BE2C (cell line): Measurements from ENCODE around the gene KIF5A.

Experiments
- DNase-seq: peaks from one replicate; pipeline ENCODE4 v3.0.0-alpha.2; 2020
- H3K27me3 ChIP-seq: fragments of 250-450 bp; sonication (Bioruptor Pico); 2 replicates; pipeline ENCODE4 v1.5.1; 2020; ENCODE audit warnings: mild to moderate bottlenecking
- H3K36me3 ChIP-seq: fragments of 250-450 bp; sonication (Bioruptor Pico); 2 replicates; pipeline ENCODE4 v1.5.1; 2020; ENCODE audit warnings: mild to moderate bottlenecking
- H3K4me1 ChIP-seq: fragments of 250-450 bp; sonication (Bioruptor Pico); 2 replicates; pipeline ENCODE4 v1.5.1; 2020
- H3K4me3 ChIP-seq: 2 replicates; pipeline ENCODE4 v1.5.1; 2011; ENCODE audit warnings: low read depth, low read length
- H3K9me3 ChIP-seq: fragments of 250-450 bp; sonication (Bioruptor Pico); 2 replicates; pipeline ENCODE4 v1.5.1; 2020
- TF ChIP-seq, protein P1 (sequence below): IDR thresholded peaks from 2 replicates; pipeline ENCODE4 v1.5.1; 2012; ENCODE audit warnings: mild to moderate bottlenecking, low read depth, low read length

KIF5A gene

DNA sequence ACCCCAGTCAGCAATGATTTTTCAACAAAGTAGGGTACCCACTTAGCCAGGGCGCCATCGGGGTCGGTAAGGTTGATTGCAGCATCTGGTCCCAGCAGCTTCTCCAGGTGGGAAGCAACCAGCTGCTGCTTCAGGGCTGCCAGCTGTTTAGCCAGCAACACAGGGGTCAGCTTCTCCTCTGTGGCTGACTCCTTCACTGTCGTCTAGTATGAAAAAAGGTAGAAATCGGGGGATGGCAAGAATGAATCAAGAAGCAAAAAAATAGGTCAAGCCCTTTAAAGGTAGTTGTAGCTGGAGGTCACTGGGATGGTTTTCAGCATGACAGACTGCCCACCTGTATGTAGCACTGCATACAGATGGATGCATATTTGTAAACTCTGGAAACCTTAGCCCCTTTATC, 15.6 kb upstream of the KIF5A start:
- no peaks in the 10 kb centered on the region for H3K9me3 ChIP-seq
- TF ChIP-seq, protein P1, sequence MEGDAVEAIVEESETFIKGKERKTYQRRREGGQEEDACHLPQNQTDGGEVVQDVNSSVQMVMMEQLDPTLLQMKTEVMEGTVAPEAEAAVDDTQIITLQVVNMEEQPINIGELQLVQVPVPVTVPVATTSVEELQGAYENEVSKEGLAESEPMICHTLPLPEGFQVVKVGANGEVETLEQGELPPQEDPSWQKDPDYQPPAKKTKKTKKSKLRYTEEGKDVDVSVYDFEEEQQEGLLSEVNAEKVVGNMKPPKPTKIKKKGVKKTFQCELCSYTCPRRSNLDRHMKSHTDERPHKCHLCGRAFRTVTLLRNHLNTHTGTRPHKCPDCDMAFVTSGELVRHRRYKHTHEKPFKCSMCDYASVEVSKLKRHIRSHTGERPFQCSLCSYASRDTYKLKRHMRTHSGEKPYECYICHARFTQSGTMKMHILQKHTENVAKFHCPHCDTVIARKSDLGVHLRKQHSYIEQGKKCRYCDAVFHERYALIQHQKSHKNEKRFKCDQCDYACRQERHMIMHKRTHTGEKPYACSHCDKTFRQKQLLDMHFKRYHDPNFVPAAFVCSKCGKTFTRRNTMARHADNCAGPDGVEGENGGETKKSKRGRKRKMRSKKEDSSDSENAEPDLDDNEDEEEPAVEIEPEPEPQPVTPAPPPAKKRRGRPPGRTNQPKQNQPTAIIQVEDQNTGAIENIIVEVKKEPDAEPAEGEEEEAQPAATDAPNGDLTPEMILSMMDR = no peak
- H3K4me1 ChIP-seq = no peaks in the 10 kb centered on the region
- no peak overlapping the region for H3K4me3 ChIP-seq
- peaks cover 54% of the 10 kb centered on the region for H3K36me3 ChIP-seq
- DNase-seq = no peak
- no peaks in the 10 kb centered on the region for H3K27me3 ChIP-seq

DNA sequence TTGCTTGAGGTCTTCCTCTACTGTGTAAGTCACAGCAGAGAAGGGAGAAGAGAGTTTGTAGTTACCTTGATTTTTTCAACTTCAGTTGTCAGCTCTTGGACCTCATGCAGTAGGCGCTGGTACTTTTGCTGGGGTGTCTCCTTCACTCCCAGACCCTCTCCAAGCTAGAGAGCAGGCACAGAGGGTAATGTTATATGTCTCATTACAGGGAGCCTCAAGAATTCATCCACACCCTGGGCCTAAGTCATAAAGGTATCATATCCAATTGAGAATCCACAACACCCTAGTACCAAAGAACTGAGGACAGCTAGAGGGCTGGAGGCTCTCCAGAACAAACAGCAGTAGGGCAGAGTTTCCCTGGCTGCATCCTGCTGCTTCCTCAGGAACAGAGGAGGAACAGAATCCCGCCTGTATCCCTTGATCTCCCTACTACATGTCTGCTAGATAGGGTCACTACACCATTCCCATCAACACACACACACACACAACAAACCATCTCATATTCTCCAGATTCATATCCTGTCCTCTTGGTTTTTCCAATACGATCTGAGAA, 14.8 kb upstream of the KIF5A start:
- TF ChIP-seq, protein P1 = no peak
- H3K4me1 ChIP-seq = no peaks in the 10 kb centered on the region
- no peaks in the 10 kb centered on the region for H3K9me3 ChIP-seq
- no peak for DNase-seq
- H3K36me3 ChIP-seq = peaks cover 47% of the 10 kb centered on the region
- no peaks in the 10 kb centered on the region for H3K27me3 ChIP-seq
- H3K4me3 ChIP-seq = no peak overlapping the region

DNA sequence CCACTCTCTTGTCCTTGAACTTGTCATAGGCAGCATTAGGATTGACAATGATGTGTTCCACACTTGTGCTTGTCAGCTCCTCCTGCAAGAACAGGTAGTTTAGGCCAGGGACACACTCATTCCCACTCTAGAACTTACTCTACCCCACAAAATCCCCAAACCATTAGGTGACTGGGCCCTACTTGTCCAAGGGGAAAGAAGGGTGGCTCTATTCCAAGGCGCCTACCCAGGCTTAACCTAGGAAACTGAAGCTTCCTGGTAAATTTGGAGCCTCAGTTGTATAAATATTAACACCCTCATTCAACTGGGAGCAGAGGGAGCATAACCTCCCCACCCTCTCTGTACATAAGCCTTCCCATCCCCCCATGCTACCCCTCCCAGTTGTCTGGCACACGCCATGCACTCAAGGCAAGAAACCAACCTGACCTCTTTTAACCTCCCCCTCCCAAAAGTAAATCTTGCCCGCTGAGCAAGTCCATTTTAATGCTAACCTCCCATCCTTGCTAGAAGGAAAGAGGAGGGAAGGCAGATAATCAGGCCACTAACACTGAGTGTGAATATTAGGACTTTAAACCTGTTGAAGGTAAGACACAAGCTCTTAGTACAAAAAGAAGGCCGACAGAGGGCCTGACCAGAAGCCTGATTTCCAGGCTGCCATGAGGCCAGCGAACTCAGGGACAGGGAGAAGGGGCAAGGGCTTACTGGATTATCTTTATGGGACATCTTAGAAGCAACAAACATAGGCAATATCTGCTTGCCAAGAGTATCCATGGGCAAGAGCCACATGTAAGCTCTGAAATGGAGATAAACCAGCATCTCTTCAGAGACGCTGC, 13.9 kb upstream of the KIF5A start:
- Histone ChIP-seq H3K4me1 (no peaks in the 10 kb centered on the region), H3K4me3 (no peak overlapping the region), H3K36me3 (peaks cover 38% of the 10 kb centered on the region), H3K27me3 (no peaks in the 10 kb centered on the region), H3K9me3 (no peaks in the 10 kb centered on the region)
- no peak for DNase-seq
- TF ChIP-seq, protein P1 = no peak

DNA sequence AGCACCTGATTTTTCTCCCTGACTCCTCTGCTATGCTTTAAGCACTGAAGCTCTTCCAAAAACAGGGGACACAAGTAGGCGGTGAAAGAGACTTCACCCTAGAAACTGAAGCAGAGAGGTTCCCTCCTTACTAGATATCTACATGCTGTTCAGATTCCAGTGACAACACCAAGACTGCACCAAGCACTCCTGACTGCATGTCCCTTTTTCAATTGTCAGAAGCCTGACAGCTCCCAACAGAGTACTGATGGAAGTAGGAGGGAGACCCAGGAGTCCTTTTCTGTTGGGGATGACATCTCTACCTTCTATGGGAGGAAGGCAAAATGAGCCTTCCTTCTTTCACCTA, 13.3 kb upstream of the KIF5A start:
- no peaks in the 10 kb centered on the region for H3K9me3 ChIP-seq
- no peak for DNase-seq
- TF ChIP-seq, protein P1 = no peak
- peaks cover 39% of the 10 kb centered on the region for H3K36me3 ChIP-seq
- no peaks in the 10 kb centered on the region for H3K4me1 ChIP-seq
- no peaks in the 10 kb centered on the region for H3K27me3 ChIP-seq
- H3K4me3 ChIP-seq = no peak overlapping the region

DNA sequence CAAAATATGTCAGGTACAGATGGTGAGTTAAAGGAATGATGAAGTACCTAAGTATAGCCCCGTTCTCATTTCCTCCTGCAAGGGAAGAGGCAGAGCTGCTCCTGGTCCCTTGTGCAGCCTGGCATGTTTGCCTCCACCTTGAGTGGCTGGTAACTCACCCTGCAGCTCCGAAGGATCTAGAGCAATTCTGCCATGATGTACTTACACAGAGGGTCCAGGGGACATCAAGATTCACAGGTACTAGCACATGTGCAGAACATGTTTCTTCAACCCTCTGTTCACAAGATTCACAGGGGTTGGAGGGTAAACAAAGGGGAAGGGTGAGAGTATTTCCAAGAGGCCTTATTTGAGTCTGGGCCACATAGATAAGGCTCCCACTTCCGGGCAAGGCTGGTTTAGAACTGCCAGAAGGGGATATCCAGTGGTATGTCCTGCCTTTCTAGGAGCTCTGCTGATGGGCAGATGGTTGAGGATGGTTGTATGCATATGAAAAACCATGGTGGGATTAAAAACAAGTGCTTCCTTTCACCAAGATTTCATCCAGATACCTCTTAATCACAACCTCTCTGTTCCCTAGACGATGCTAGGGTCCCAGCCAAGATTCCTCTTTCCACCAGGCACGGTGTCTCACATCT, 10.6 kb upstream of the KIF5A start:
- DNase-seq = no peak
- TF ChIP-seq, protein P1 = no peak
- H3K36me3 ChIP-seq = peaks cover 16% of the 10 kb centered on the region
- H3K9me3 ChIP-seq = no peaks in the 10 kb centered on the region
- no peak overlapping the region for H3K4me3 ChIP-seq
- H3K4me1 ChIP-seq = no peaks in the 10 kb centered on the region
- H3K27me3 ChIP-seq = no peaks in the 10 kb centered on the region

- Histone ChIP-seq H3K36me3 (peaks cover 5% of the 10 kb centered on the region), H3K9me3 (no peaks in the 10 kb centered on the region), H3K4me1 (no peaks in the 10 kb centered on the region), H3K27me3 (no peaks in the 10 kb centered on the region), H3K4me3 (no peak overlapping the region)
- no peak for DNase-seq
- TF ChIP-seq, protein P1 = no peak
These were observed 8.8 kb upstream of the KIF5A start for GRCh38 chr12:57541001-57541400.
